ENCODE results near the gene HFE.
"Not testable (repeated sequence)": the region's sequence is repeated elsewhere in the genome, so short reads cannot be mapped to it uniquely, and the experiment has no call there.

The HFE gene, protein sequence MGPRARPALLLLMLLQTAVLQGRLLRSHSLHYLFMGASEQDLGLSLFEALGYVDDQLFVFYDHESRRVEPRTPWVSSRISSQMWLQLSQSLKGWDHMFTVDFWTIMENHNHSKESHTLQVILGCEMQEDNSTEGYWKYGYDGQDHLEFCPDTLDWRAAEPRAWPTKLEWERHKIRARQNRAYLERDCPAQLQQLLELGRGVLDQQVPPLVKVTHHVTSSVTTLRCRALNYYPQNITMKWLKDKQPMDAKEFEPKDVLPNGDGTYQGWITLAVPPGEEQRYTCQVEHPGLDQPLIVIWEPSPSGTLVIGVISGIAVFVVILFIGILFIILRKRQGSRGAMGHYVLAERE

DNA sequence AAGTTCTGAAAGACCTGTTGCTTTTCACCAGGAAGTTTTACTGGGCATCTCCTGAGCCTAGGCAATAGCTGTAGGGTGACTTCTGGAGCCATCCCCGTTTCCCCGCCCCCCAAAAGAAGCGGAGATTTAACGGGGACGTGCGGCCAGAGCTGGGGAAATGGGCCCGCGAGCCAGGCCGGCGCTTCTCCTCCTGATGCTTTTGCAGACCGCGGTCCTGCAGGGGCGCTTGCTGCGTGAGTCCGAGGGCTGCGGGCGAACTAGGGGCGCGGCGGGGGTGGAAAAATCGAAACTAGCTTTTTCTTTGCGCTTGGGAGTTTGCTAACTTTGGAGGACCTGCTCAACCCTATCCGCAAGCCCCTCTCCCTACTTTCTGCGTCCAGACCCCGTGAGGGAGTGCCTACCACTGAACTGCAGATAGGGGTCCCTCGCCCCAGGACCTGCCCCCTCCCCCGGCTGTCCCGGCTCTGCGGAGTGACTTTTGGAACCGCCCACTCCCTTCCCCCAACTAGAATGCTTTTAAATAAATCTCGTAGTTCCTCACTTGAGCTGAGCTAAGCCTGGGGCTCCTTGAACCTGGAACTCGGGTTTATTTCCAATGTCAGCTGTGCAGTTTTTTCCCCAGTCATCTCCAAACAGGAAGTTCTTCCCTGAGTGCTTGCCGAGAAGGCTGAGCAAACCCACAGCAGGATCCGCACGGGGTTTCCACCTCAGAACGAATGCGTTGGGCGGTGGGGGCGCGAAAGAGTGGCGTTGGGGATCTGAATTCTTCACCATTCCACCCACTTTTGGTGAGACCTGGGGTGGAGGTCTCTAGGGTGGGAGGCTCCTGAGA is at the start of gene HFE:
Gene HFE (plus strand): TSS at position 146 of the 832 bp plus-strand sequence. CDS start 12 bp downstream, at position 158.
- peak in 1 of 2 experiments; percentile 23 for DNase-seq

DNA sequence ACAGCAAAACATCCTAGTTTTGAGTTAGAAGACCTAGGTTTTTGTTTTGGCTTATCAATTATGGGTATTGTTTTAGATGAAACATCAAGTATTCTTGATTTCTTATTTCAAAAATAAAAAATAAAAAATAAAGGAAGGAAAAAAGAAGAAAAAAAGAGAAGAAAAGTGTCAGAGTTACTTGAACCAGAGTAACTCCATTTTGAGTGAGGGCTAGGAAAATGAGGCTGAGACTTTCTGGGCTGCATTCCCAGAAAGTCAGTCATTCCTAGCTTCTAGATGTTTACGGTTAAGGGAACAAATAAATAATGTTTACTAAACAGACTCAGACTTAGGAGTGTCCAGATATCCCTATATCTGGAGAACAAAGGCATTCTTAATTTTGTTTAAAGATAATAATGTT is 45.3 kb upstream of the HFE start:
- no peak for DNase-seq

DNA sequence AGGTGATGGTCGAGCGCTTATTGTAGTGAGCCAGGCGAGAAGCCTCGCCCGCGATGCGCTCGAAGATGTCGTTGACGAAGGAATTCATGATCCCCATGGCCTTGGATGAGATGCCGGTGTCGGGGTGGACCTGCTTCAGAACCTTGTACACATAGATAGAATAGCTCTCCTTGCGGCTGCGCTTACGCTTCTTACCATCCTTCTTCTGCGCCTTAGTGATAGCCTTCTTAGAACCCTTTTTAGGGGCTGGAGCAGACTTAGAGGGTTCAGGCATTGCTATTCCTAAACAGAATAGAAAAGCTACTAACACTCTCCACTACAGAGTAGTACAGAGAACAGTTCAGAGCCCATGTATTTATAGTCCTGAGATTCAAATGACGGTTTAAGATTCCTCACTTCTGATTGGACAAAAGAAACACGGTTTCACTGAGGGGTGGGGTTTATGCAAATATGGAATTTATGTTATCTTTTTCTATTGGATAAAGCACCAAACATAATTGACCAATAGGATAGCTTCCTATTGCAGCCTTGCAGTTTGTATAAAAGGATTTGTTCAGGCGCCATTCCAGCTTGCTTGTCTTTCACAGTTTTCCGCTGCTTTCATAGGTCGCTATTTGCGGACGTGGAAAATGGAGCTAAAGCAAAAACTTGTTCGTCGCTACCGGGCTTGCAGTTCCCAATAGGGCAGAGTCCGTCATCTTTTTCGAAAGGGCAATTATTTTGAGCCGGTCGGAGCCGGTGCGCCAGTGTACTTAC is 43.7 kb upstream of the HFE start:
- DNase-seq = peak; percentile 50 to 66

DNA sequence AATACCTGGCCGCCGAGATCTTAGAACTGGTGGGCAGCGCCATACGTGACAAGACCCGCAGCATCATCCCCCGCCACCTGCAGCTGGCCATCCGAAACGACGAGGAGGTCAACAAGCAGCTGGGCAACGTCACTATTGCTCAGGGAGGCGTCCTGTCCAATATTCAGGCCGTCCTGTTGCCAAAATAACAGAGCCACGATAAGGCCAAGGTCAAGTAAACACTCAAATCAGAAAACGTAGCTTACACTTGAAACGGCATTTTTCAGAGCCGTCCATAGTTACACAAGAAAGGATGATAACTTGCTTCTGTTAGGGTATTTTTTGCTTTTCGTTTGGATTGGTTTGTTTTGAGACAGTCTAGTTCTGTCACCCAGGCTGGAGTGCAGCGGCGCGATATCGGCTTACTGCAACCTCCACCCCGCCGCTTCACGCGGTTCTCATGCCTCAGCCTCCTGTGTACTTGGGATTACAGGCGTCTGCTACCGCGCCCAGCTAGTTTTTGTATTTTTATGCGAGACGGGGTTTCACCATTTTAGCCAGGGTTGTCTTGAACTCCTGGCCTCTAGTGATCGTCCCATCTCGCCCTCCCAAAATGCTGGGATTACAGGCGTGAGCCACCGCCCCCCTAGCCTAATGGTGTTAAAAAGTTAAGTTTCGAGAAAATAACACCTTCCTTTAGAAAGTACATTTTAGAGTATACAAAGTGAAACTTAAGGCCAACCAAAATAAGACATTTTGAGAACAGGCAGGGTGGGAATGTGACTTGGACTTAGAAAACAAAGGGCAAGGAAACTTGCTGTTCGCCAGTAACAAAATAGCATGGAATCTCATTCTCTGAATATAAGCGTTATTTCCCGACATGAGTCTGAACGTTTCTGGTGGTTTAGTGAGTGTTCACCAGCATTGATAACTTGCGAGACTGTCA is 42.8 kb upstream of the HFE start:
- no peak for DNase-seq

DNA sequence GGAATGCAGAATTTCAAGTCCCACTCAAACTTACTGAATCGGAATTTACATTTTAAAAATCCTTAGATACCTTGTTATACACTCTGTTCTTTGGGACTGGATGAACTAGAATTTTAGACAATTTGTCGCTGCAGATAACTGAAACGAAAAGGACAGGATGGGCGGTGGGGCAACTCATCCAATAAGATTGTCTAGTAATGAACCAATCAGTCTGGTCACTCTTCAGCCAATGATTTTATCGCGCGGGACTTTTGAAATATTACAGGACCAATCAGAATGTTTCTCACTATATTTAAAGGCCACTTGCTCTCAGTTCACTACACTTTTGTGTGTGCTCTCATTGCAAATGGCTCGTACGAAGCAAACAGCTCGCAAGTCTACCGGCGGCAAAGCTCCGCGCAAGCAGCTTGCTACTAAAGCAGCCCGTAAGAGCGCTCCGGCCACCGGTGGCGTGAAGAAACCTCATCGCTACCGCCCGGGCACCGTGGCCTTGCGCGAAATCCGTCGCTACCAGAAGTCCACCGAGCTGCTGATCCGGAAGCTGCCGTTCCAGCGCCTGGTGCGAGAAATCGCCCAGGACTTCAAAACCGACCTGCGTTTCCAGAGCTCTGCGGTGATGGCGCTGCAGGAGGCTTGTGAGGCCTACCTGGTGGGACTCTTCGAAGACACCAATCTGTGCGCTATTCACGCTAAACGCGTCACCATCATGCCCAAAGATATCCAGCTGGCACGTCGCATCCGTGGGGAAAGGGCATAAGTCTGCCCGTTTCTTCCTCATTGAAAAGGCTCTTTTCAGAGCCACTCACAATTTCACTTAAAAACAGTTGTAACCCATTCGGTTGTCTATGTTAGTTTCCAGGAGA is 41.9 kb upstream of the HFE start:
- peak; percentile 78 to 81 for DNase-seq

DNA sequence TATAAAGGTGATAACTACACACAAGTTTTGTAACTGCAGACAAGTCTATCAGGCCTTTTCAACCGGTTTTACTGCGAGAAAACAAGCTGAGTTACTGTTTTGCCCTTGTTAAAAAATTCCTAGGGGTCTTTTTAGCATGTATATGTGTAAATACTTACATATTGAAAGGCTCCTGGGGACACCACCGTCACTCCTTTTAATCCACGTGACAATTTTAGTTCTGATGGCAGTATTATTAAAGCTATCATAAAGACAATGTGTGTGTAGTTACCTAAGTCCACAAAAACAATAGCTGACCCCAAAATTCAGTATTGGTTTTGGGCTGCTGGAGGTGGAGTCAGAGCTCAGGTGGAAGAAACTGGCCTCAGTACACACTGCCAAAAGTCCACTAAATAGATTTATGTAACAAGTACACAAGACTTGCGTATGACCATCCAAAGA is 41.3 kb upstream of the HFE start:
- DNase-seq = no peak

DNA sequence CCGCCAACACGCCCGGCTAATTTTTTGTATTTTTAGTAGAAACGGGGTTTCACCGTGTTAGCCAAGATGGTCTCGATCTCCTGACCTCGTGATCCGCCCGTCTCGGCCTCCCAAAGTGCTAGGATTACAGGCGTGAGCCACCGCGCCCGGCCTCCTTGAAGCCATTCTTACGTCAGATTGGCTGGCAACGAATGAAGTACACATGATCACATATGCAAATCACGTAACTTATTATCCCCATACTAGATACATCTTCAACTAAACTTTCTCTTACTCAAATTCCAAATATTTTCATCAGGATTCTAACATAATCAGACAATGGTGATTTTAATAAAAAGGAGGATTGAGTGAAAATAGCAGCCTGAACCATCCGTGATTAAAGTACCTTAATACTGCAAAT is 39.9 kb upstream of the HFE start:
- DNase-seq = not testable (repeated sequence)

DNA sequence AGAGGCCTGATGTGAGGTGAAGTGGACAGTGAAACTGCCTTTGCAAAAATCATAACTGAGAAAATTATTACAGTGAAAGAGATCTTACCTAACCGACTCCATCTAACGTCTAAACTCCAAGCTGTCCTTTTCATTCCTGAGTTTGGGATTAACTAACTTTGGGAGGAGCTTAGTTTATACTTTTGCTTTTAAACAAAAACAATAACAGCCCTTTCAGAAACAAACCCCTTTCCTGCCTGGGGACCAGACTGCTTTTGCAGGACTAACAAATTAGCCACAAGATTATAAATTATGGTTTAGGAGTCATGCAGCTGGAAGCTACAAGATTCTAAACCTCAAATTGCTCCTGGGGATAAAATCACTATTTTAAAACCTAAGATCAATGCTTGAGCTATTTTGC is 38.6 kb upstream of the HFE start:
- no peak for DNase-seq

DNA sequence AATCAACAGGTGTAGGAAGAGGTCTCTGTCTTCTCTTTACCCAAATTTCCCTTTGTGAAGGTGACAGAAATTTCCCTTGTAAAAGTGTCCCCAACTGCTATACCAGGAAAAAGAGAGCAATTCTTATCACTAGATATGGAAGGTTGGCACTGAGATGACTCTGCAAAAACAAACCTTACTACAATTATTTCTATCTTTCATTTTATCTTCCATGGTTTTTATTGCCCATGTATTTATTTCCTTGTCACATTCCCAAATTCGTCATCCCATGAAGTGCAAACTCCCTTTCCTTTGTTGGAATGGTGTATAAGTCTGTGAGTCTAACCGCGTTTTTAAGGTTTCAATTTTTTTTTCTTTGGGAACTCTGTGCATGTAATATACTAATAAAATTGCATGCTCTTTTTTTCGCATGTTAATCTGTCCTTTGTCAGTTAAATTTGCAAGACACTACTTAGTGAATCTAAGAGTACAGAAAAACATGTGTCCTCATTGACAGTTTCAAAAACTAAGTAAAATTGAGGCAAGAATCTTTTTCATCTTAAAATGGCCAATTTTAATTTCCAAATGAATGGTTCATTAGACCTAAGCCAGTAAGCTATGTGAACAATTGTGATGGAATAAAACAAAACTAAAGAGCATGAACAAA is 35.4 kb upstream of the HFE start:
- no peak for DNase-seq

DNA sequence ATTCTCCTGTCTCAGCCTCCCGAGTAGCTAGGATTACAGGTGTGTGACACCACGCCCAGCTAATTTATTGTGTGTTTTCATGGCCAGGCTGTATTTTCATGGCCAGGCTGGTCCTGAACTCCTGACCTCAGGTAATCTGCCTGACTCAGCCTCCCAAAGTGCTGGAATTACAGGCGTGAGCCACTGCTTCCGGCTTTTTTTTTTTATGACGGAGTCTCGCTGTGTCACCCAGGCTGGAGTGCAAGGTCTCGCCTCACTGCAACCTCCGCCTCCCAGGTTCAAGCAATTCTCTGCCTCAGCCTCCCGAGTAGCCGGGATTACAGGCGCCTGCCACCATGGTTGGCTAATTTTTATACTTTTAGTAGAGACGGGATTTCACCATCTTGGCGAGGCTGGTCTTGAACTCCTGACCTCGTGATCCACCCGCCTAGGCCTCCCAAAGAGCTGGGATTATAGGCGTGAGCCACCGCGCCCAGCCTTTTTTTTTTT is 34.4 kb upstream of the HFE start:
- DNase-seq = not testable (repeated sequence)

DNA sequence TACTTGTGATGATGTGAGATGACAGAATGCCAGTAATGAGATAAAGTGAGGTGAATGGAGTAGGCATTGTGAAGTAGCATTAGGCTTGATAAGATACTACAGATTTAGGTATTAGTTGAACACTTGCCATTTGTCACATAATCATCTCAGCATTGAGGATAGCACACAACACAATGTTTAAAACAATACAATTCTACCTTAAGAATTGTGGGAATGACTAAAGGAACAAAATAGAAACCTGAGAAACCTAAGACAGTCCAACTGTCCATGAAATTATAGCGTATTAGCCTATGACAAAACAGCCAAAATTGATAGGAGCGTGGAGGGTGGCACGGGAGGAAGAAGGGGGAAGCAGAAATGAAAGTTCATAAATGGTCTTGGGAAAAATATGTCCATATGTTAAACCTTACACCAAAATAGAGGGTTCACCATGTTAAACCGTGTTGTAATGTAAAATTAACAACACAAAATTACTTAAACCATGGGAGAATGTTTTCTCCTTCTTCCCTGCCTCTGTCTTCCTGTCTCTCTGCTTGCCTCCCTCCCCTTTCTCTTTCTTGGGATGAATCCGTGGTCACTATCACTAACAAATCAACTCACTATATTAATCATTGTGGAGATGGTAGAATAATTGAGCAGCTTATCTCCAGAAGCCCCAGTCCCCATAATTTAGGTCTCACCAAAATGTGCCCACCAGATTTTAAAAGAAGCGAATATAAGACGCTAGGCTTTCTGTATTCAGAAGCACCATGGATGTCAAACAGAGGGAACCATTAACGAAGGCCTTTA is 33.0 kb upstream of the HFE start:
- DNase-seq = peak; percentile 74 to 82

DNA sequence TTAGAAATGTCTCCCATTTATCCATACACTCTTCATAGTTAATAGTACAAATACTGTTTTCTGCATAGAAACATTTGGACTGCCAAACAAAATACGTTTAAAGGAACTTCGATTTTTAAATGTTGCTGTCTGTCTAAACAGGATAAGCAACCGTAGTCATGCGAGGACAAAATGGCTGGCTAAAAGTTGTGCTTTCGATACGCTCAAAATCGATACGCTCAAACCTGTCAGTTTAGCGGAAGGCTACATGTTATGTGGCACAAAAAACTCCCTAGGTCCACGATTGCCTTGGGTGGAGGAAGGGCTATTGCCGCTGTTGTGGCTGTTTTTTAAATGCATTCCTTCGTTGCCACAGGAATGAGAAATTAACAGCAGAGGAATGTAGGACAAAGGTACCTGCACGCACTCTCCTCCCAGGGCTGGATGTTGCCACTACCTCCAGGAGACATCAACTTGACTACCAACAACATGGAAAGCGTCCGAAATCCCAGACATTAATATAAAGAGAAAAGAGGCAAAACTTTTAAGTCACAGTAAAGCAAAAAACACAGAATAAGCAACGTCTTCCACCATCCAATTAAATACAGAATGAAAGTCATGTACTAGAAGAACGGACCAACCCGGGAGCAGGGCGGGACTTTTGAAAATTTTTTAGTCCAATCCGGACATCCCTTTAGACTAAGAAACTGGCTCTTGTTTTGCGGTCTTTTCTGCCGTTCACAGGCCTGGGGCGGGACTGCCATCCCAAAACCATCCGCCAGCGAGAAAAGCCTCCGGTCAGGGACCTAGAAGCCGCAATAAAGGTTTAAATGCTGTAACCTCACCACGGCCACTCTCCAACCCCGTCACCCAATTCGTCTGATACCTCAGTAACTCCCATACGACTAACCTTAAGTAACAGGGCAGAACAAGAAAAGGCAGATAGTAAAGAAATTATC is 32.2 kb upstream of the HFE start:
- peak; percentile 92 to 98 for DNase-seq

DNA sequence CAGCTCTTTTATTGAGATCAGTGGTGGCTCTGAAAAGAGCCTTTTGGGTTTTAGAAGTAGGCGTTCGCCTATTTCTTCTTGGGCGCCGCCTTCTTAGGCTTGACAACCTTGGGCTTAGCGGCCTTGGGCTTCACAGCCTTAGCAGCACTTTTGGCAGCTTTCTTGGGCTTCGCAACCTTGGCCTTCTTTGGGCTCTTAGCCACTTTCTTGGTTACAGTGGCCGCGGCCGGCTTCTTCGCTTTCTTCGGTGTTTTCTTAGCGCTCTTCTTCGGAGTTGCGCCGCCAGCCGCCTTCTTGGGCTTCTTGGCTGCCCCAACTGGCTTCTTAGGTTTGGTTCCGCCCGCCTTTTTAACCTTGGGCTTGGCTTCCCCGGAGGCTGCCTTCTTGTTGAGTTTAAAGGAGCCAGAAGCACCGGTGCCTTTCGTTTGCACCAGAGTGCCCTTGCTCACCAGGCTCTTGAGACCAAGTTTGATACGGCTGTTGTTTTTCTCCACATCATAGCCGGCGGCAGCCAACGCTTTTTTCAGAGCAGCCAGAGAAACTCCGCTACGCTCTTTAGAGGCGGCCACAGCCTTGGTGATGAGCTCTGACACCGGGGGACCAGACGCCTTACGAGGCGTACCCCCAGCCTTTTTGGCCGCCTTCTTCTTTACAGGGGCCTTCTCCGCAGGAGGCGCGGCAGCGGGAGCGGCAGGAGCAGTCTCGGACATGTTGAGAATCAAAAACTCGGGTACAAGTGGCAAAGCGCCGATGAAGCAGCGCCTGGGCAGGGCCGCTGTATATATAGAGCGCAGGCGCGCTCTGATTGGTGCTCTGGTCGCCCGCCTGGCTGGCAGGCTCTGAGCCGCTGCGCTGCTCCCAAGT is 31.3 kb upstream of the HFE start:
- DNase-seq = peak; percentile 91 to 96

DNA sequence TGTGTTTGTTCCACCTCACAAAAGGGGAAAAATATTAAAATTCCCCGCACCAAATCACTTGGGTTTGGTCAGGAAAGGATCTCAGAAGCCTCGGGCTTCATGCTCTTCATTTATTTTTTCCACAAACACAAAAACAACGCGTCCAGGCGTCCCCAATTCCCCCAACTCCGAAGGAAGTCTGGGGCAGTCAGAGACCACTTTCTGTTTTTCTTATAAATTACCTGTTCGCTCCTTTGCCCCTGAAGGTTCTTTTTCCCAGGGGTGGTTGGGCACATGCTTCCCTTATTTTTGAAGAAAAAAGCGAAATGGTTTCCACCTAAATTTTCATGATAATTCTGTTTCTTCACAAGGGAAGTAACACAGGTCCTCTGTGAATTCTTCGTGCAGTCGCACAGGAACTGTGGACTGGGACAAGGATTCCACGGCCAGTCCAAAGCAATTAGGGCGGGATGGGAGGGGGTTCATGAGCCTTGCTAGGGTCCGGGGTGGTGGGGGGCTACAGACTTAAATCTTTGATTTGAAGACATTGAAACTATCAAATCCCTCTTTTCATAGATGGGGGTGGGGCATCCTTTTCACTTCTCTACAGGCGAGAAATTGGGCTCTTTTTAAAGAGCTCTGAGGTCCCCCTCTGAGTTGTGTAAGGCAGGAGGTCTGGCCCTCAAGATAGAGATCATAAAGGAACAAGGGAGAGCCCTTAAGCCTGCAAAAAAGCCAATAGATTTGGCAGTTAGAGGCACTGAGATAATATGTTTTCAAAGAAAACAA is 30.5 kb upstream of the HFE start:
- peak; percentile 76 to 77 for DNase-seq

DNA sequence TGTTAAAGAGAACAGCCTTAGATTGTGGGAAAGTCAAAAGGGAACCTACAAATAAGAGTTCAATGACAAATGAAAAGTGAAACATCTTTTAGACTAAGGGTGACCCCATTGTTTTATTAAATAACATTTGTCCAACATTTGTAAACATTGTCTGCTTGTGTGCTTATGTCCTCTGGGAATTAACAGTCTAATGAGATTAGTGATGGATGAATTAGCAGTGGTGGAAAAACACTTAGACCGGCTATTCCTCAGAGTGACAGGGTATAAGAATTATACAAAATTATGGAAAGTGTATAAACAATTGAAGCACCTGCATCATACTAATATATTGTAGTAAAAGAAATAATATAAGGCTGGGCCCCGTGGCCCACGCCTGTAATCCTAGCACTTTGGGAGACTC is 29.3 kb upstream of the HFE start:
- no peak for DNase-seq

DNA sequence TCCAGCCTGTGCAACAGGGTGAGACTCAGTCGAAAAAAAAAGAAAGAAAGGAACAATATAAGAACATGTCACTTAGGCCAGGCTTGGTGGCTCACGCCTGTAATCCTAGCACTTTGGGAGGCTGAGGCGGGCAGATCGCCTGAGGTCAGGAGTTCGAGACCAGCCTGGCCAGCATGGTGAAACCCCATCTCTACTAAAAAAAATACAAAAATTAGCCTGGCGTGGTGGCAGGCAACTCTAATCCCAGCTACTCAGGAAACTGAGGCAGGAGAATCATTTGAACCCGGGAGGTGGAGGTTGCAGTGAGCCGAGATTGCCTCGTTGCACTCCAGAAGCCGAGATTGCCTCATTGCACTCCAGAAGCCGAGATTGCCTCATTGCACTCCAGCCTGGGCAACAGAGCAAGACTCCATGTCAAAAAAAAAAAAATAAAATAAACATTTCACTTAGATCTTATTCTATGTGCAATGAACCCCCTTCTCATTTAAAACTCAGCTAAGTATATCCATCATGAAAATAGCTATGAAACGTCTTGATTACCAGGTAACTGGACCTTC is 28.7 kb upstream of the HFE start:
- DNase-seq = not testable (repeated sequence)
